GM18858 (cell line): ENCODE results near the gene GATA6.
"Not testable (repeated sequence)": the region's sequence is repeated elsewhere in the genome, so short reads cannot be mapped to it uniquely, and the experiment has no call there.

Experiments used
- ATAC-seq: cut with Tn5 transposase; IDR thresholded peaks from one replicate; pipeline ENCODE4 v1.9.1; 2021; ENCODE audit not compliant: unreplicated experiment

Gene GATA6

DNA sequence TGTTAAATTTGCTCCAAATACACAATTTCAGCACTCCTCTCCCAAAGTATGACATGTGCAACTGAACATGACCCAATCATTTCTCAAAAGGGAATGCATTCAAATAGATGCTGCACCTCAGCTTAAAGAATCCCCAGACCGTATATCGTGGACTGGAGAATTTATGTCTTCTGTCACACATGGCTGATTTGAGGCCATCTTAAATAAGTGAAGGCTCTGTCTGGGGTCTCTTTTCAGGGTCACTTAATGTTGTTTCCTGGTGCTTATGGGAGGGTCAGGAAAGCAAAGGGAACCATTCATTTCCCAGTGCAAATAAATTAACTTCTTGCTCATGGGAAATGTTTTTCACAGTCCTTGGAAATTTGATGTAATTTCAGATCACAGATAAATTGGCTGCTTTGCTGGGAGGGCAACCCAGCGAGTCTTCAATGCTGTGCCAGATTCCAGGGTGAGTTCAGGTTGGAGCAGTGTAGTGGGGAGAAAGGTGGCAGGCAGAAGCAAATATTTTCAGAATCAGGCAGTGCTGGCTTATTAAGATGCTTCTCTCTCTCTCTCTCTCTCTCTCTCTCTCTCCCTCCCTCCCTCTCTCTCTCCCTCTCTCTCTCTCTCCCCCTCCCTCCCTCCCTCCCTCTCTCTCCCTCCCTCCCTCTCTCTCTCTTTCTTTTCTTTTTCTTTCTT is 34.3 kb downstream of the GATA6 start:
- no peak for ATAC-seq

DNA sequence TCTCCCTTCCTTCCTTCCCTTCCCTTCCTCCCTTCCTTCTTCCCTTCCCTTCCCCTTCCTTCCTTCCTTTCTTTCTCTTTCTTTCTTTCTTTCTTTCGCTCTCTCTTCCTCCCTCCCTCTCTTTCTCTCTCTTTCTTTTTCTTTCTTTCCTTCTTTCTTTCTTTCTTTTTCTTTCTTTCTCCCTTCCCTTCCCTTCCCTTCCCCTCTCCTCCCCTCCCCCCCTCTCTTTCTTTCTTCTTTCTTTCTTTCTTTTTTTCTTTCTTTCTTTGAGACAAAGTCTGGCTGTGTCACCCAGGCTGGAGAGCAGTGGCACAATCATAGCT is 34.8 kb downstream of the GATA6 start:
- ATAC-seq, result no peak

DNA sequence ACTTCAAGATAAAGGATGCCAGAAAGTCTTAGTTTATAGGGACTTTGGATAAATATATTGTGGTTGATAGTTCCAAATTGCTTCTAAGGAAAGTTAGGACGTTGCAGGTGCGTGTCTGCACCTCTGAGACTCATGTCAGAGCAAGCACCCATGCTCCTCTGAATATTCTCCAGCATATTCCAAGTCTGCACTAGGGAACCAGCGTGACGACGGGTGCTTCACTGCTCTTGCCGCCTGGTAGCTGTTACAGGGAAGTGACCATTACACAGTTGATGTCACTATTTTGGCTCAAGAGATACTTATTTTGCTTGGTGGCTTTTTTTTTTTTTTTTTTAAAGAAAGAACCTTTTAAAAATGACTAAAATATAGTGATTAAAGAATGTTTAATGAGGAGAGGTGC is 35.6 kb downstream of the GATA6 start:
- no peak for ATAC-seq

DNA sequence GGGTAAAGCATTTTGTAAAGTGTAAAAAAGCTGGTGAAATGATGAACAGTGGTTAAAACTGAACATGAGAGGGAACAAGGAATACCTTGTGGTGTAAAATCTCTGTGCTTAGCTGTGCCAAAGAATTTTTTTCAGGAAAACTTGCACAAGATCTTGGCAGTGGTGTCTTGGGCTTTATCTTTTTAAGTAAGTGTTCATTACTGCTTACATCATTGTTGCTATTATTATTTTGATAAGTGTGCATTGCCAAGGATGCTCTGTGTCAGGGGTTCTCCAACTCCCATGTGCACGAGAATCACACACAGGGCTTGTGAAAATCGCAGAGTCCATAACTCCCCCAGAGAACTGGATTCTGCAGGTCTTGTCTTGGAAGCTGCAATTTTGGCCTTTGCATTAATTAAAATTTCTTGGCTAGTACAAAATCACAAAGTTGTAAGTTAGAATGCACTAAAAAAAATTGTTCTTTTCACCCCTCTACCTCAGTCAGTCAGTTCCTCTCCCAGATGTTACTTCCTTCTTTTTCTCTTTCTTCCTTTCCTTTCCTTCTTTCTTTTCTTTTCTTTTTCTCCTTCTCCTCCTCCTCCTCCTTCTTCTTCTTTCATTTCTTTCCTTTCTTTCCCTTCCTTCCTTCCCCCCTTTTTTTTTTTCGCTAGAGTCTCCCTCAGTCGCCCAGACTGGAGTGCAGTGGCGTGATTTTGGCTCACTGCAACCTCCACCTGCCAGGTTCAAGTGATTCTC is 37.8 kb downstream of the GATA6 start:
- no peak for ATAC-seq

DNA sequence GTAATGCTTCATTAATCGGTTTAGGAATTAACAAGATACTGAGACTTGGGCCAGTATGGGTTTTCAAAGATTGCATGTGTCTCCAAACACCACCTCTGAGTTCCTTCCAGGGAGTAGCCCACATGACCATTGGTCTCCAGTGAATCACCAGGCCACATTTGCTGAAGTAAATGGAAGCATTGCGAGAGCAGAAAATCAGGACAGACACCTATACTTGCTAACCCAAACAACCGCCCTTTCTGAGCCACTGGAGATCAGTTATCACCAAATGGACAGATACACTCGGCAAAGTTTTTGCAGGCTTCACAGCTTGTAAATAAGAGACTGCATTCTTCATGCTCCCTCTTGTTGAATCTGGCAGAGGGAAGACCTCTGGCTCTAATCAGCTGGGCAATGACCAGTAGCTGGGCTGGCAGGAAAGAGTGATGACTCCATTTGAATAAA is 40.9 kb downstream of the GATA6 start:
- ATAC-seq, result no peak

DNA sequence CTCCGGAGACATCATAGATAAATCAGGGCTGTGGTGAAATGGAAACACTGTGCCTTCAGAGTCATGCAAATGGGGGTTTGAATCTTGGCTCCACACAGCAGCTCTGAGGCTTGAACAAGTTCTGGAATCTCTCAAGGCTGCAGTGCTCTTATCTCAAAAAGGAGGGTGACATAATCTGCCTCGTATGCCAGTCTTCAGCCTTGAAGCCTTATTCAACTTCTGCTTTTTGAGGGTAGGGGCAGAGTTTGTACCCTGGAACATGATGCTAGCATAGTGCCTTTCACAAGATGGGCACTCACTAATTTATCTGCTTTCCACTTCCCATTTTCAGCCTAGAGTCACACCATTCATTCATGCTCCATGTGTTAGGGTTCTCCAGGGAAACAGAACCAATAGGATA is 42.3 kb downstream of the GATA6 start:
- ATAC-seq, result no peak

DNA sequence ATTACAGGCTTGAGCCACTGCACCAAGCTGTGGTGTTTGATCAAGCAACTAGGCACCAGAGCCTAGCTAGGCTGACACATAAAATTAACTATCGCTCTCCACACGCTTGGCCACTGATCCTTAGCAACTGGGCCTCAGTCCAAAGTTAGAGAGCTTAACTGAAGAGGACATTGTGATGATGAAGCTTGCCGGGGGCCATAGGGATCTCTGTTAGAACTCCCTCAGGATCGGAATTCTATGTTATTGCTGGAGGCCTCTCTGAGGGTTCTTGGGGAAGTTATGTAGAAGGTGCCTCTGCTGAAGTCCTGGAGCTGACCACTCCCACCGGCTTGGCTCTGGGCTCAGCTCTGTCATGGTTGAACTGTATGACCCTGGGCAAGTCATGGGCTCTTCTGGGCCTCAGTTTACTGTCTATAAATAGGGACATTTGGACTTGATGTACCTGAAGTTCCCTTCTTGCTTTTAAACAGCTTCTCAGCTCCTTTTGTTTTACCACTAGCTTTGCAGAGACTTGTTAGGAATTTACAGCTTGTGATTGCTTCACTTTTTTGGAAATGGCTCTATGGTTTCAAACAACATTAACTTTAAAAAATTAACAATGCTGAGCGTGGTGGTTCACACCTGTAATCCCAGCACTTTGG is 44.1 kb downstream of the GATA6 start:
- ATAC-seq, result no peak

DNA sequence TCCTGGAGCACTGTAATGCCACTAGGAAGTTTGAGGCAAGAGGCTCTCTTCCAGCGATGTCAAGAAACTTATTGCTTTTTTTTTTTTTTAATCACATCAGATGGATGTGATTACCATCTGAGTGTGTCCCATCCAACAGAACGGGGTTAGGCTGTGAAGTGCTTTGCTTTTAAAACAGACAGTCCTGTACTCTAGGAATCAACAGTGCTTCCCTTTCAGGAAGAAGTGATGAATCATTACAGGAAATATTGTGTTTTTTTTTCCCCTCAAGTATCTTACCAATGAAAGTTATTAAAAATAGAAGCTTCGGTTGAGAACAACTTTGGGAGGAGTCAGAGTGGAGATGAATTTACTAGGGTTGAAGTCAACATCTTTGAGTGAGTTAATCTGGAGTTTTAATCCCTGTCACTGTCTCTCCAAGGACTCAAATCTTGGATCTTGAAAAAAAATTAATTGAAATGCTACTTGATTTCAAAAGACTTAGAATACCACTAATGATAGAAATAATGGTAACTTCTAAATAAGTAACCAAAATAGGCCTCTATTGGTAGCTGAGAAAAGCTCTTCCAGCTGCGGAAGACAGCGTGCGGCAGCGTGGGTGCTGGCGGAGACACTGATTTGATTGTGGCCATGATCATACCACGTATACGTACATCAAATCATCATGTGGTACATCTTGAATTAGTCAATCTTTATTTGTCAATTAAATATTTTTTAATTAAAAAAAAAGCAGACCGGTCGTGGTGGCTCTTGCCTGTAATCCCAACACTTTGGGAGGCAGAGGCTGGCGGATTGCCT is 45.5 kb downstream of the GATA6 start:
- ATAC-seq, result no peak

DNA sequence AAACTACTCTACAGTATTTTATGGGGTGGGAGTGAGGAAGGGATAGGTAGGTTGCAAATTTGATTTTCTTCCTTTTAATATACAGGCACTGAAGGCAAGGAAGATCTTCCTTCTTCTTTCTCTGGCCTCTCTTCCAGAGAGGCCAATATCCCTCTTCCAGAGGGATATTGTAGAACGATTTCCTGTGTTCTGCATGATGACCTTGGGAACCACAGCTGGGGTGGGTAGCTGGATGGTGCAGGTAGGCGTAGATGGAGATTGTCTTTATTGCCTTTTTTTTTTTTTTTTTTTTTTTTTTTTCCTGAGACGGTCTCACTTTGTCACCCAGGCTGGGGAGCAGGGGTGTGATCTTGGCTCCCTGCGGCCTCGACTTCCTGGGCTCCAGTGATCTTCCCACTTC is 49.4 kb downstream of the GATA6 start:
- no peak for ATAC-seq

DNA sequence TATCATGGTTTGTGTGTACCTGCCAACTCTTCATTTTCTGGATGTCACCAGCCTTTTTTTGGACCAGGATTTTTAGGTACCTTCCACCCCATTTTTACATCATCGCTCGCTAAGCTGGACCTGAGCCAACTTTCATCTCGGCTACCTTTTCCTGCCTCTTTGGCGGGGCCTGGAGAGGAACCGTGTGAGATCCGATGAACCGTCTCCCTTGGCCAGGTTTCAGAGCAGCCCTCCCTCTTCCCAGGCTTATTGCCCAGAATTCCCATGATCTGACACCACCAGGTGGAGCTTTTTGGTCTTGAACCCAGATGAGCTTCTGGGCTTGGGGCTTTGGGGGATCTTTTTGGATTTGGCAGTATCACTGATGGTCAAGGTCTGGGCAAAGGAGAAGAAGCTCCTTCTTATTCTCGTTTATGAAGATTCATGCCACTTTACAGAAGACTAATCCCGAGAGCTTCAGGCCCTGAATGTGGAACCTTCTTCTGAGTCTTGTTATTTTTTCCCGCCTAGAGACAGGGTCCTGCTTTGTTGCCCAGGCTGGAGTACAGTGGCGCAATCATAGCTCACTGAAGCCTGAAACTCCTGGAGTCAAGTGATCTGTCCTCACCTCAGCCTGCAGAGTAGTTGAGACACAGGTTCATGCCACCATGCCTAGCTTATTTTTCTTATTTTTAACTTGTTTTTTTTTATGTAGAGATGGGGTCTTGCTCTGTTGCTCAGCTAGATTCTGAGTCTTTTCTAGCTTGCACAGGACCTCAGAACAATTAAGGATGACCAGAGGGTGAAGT is 50.4 kb downstream of the GATA6 start:
- no peak for ATAC-seq

DNA sequence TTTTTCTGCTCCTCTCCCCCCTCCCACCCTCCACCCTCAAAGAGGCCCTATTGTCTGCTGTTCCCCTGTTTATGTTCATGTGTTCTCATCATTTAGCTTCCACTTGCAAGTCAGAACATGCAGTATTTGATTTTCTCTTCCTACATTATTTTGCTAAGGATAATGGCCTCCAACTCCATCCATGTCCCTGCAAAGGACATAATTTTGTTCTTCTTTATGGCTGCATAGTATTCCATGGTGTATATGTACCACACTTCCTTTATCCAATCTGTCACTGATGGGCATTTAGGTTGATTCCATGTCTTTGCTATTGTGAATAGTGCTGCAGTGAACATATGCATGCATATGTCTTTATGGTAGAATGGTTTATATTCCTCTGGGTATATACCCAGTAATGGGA is 51.2 kb downstream of the GATA6 start:
- not testable (repeated sequence) for ATAC-seq

DNA sequence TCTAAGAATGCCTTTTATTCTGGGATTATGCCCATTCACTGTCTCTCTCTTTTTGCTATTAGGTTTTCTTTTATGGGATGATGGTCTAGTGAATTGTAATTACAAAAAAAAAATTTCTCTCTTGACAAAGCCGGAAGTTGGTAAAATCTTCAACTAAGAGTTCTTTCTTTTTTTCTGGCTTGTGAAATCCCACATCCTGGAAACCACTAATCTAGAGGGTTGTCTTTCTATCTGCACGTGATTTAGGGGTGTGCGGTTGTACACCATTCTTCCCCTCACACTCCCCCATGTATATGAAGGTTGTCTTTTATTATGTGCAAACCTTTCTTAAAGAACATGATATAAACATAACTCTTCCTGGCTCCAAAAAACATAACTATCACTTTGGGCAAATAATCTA is 52.0 kb downstream of the GATA6 start:
- no peak for ATAC-seq

DNA sequence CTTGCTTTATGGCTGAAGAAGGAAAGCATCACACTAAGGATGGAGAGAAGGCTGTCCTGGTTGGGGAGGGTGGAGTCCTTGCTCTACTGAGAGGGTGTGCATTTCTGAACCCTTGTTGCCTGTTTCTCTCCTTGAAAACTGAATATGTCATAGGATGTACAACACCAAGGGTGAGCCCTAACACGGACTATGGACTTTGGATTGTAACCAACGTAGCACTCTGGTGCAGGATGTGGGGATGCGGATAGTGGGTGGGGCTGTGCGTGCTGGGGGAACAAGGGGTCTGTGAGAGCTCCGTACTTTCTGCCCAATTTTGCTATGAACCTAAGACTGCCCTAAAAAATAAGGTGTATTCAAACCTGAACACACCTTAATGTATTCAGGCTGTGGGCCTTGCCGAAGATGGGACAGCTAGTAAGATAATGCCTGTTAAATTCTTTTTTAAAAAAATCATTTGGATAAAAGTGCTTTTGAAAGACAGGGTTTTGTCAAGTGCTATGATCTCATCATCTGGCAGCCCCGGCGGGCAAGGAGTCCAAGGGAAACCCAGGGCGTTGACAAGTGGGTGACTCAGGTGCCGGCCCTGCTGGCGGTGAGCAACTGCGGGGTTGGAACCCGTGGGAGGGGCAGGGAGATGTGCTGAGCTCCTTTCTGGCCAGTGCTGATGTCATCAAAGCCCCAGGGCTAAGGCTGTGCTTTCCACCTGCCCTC is 54.0 kb downstream of the GATA6 start:
- ATAC-seq, result no peak

DNA sequence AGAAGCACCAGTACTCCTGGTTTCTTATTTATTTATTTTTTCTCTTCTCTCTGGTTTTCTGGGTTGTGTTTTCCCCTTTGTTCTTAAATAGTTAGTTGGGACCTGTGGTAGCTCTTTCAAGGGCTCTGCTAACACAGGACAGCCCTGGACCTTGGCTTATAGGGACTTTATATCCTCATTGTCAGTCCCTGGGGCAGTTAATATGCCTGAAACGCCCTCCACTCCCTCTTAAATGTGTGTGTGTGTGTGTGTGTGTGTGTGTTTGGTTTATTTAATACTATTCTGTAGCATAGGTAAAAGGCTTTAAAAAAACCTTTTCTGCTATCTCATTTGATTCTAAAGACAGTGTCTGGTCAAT is 54.6 kb downstream of the GATA6 start:
- no peak for ATAC-seq

DNA sequence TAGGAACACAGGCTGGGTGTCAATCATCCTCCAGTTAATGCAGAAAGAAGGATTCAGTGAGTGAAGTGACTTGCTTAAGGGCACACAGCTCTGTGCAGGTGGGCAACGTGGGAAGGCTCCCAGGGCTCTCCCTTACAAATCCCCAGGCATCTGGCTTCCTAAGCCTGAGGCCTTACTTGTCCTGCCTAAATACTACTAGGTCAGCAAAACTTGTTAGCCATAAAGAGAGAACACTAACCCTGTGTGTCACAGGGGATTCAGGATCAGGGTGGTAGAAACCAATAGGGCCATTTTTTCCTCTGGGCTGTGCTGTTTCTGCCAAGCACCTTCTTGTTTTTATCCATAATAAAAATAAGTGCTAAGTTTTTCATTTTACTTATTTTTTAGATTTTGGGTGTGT is 55.0 kb downstream of the GATA6 start:
- no peak for ATAC-seq

DNA sequence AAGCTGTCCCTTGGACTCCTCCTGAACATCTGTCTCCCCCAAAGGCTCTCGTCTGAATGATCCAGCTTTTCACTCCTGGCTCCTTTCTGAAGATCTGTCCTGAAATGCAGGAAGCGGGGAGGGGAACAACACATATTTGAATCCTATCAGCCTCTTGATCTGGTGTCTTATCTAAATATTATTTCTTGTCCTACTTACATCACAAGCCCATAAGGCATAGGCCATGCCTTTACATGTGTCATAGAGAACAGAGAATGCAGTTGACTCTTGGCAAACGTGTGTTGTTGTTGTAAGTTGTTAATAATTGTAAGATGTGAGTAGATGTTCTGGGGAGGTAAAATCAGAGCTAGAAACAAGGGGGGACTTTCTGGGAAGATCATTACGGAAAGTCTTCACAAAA is 57.4 kb downstream of the GATA6 start:
- ATAC-seq, result no peak

DNA sequence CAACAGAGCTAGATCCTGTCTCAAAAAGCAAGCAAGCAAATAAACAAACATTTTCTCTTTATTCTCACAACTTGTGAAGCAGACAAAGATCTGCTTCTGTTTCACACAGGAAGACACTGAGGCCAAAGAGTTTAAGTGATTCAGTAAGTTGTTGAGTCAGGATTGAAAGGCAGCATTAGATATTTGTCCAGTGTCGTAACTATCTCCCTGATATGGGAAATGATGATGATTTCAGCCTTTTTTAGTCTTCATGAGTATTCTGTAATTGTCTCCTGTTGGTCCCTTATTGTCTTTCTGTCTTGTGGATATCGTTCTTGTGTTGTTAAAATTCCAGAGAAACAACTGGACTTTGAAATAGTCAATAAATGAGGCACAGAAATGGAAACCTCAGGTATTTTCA is 59.6 kb downstream of the GATA6 start:
- no peak for ATAC-seq

DNA sequence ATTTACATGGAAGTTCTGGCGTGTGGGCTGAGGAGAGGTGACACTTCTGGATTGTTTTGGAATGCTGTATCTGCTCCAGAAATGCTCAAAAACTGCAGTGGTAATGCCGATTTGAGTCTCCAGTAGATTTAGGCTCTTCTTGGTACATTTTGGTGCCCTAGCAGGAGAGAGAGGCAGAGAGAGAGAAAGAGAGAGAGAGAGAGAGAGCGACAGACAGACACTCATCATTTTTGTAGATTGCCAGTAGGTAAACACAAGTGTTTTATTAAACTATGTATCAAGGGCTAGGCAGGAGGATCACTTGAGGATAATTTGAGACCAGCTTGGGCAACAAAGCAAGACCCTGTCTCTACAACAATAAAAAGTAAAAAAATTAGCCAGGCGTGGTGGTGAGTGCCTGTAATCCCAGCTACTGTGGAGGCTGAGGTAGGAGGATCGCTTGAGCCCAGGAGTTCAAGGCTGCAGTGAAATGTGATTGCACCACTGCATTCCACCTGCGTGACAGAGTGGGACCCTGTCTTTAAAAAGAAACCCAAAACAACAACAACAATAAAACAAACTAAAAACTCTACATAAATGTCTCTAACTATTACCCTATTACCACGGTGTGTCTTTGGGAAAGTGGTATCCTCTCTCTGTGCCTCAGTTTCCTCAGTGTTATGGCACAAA is 60.2 kb downstream of the GATA6 start:
- ATAC-seq, result no peak

DNA sequence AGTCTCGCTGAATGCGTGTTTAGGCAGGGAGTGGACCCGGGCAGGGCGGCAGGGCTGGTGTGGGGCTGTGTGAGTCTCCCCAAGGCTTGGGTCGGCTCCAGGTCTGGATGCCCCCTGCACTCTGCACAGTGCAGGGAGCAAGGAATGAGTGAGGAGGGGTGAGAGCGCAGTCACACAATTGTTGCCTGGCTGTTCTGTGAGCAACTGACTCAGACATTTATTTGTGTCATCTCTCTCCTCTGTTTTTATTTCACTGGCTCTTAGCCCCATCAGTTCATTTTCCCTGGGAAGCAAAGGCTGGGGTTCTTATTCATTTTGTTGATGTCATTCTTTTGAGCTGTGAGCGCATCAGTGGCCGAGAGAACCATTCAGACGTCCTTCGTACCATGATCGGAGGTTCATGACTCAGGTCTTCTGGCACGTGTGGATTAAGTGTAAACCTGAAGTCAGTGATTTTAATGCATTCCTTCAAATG is 61.1 kb downstream of the GATA6 start:
- no peak for ATAC-seq

DNA sequence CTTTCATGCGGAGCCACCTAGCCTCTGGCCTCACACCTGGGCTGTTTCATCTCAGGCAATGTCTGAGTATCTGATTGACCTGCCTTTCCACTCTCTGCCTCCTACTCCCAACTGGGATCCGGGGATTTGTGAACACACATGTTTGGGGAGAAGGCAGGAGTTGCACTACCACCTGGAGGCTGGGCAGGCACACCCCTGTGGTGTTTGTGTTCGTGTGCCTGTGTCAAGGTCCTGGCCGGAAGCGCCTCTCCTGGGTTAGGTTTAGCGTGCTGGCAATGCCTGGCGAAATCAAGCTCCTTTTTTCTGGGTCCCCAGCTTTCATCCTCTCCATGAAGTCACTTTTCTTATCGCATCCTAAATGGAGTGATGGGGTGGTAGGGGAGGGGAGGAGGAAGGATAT is 63.9 kb downstream of the GATA6 start:
- no peak for ATAC-seq
